IPS-18a (cell line): Measurements from ENCODE around the gene DACH1.

Experiments used
- H3K27ac ChIP-seq: one replicate; pipeline ENCODE4 v1.5.1; 2013; ENCODE audit warnings: low read length
- H3K27me3 ChIP-seq: one replicate; pipeline ENCODE4 v1.6.1; 2013; ENCODE audit warnings: mild to moderate bottlenecking, low read length; ENCODE audit not compliant: control insufficient read depth, insufficient read depth
- H3K36me3 ChIP-seq: one replicate; pipeline ENCODE4 v1.6.1; 2013; ENCODE audit warnings: low read depth, low read length; ENCODE audit not compliant: control insufficient read depth
- H3K4me1 ChIP-seq: one replicate; pipeline ENCODE4 v1.6.1; 2013; ENCODE audit warnings: low read depth, low read length; ENCODE audit not compliant: control insufficient read depth
- H3K4me3 ChIP-seq: one replicate; pipeline ENCODE4 v1.5.1; 2013; ENCODE audit warnings: low read length
- H3K9ac ChIP-seq: one replicate; pipeline ENCODE4 v1.6.1; 2013; ENCODE audit warnings: mild to moderate bottlenecking, low read length, moderate library complexity
- H3K9me3 ChIP-seq: one replicate; pipeline ENCODE4 v1.6.1; 2013; ENCODE audit warnings: low read depth, low read length; ENCODE audit not compliant: control insufficient read depth

Gene DACH1

DNA sequence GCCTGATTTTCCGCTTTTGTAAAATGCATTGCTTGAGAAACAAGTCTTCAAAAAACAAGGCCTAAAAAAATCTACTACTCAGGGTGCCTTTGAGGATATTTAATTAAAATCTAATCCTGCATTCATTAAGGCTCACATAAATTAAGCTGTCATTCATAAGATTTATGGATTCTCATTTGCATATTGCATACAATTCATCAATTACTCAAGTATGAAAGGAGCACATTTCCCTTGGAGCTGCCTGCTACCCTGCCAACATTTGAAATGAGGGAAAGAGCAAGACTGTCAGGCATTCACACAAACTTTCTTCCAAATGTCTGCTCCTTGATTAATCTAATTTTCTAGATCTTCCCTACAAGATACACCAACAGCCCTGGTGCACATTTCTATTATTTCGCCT lies 140.0 kb downstream of the DACH1 start:
- no peak overlapping the region for H3K27ac ChIP-seq
- no peak overlapping the region for H3K9ac ChIP-seq
- H3K36me3 ChIP-seq = no peaks in the 10 kb centered on the region
- H3K27me3 ChIP-seq = no peaks in the 10 kb centered on the region
- H3K4me1 ChIP-seq = peaks cover 26% of the 10 kb centered on the region
- H3K4me3 ChIP-seq = no peak overlapping the region
- H3K9me3 ChIP-seq = no peaks in the 10 kb centered on the region

DNA sequence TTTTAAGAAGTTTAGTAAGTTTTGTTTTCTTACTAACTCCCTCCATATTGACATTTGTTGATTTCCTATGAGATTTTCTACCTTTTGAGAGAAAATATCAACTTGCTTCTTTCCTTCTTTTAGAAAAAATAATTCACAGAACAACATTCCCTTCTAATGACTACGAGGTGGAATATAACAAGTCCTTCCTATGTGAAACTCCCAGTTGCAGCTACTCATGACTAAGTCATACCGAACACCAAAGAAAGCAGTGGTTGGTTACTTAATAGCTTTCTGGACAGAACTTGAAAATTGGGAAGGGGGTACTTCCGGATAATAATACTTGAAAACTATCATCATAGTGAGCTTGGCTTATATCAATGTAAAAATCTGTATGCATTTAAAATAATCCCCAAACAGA lies 144.8 kb downstream of the DACH1 start:
- H3K27ac ChIP-seq = no peak overlapping the region
- no peaks in the 10 kb centered on the region for H3K27me3 ChIP-seq
- no peak overlapping the region for H3K9ac ChIP-seq
- H3K36me3 ChIP-seq = no peaks in the 10 kb centered on the region
- no peak overlapping the region for H3K4me3 ChIP-seq
- no peaks in the 10 kb centered on the region for H3K9me3 ChIP-seq
- H3K4me1 ChIP-seq = peaks cover 9% of the 10 kb centered on the region

DNA sequence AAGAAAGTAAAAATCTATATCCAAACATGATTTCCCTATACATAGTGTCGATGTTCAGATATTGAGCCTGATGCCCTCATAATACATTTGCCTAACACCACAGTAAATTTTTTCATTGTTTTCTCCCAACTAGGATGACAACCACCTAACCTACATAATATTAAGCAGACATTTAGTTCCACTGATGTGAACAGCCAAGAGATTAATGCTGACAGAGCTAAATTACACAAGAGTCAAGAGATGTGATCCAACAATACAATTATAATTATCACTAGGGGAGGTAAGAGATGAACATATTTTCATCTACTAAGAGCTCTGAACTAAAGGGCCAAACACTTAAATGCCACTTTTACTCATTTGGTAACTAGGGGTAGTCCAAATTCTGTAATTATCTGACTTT lies 145.9 kb downstream of the DACH1 start:
- Histone ChIP-seq H3K27me3 (no peaks in the 10 kb centered on the region), H3K9ac (no peak overlapping the region), H3K27ac (no peak overlapping the region), H3K9me3 (no peaks in the 10 kb centered on the region), H3K4me3 (no peak overlapping the region), H3K36me3 (no peaks in the 10 kb centered on the region), H3K4me1 (peaks cover 4% of the 10 kb centered on the region)

DNA sequence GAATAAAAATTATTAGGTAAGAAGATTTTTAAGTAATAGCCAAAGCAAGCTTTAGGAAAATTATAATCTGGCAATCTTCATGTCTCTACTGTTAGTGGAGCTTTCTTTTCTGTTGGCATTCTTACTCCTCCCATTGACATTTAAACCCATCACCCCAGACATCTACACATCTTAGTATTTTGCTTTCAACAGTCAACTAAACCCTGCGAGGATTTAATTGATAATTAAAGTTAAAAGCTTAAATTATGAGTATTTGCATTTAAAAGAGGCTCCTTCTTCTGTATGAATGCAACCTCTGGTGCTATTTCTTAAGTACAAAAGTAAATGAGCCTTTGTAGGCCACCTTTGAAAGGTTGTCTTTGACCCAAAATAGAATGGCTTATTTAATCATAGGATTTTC lies 148.1 kb downstream of the DACH1 start:
- H3K4me1 ChIP-seq = peaks cover 4% of the 10 kb centered on the region
- H3K27me3 ChIP-seq = no peaks in the 10 kb centered on the region
- H3K9ac ChIP-seq = no peak overlapping the region
- no peaks in the 10 kb centered on the region for H3K9me3 ChIP-seq
- no peak overlapping the region for H3K4me3 ChIP-seq
- no peaks in the 10 kb centered on the region for H3K36me3 ChIP-seq
- no peak overlapping the region for H3K27ac ChIP-seq

DNA sequence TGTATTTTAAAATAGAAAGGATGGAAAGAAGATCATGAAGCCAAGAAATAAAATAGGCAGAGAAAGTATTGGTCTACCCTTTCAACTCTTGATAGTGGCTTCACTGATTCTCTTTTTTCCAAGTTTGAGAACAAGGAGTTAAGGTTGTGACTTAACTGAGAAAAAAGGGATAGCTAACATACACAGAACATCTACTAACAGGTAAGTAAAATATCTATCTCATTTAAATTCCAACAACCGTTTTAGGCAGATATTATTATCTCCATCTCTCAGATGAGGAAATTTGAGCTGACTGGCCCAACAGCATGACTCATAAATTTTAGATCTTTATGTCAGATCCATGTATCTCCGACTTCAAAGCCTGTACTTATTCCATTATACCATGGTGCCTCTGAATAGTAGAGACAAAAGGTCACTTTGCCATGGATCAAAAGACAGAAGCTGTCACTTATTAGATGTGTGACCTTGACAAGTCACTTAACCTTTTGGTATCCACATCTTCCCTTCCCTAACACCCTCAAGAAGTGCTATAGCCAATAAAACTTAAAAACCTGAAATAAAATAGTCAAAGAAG lies 152.1 kb downstream of the DACH1 start:
- Histone ChIP-seq H3K4me3 (no peak overlapping the region), H3K27me3 (no peaks in the 10 kb centered on the region), H3K36me3 (no peaks in the 10 kb centered on the region), H3K4me1 (peaks cover 4% of the 10 kb centered on the region), H3K9me3 (no peaks in the 10 kb centered on the region), H3K9ac (no peak overlapping the region), H3K27ac (no peak overlapping the region)

DNA sequence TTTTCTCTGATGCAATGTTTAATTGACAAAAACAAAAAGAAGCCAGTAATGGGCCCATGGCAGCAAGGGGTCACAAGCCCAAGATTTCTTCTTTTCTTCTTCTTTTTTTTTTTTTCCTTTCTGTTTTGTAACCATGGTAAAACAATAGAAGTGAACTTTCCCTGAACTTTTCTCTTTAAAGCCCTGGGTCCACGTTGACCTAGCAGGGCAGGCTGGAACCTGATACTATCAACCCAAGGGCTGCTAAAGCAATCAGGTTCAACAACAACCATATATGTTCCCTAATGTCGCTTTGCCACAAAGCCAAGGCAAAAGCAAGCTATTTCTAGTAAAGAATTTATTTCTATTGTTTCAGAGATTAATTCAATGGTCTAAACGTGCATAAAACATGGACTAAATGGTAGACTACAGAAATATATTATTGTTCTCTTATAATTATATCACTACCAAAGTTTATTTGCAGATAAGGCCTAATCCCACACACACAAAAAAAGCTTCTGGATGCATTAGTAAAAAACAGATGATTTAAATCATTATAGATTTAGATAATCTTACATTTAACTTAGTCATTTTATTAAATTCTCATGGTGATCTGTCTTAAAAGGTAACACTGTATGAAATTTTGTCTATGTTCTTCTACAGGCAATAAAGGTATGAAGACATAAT lies 153.9 kb downstream of the DACH1 start:
- Histone ChIP-seq H3K36me3 (no peaks in the 10 kb centered on the region), H3K27ac (no peak overlapping the region), H3K27me3 (no peaks in the 10 kb centered on the region), H3K4me1 (no peaks in the 10 kb centered on the region), H3K4me3 (no peak overlapping the region), H3K9ac (no peak overlapping the region), H3K9me3 (no peaks in the 10 kb centered on the region)

DNA sequence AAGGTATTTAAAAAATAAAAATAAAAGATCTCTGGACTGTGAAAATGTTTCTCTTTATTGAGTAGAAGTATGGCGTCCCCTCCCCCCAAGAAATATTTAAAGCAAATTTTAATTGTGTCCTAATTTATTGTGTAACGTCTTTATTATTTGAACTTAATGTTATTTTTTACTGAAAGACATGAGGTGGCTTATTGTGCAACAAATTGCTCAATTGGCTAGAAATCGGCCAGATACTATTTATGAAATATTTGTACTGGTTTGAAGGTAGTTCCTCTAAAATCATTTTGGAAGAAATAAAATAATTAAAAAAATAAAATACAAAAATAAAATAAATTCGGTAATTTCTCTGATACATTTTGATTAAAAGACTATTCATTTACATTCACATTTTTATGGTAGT lies 162.3 kb downstream of the DACH1 start:
- no peaks in the 10 kb centered on the region for H3K36me3 ChIP-seq
- H3K4me3 ChIP-seq = no peak overlapping the region
- H3K4me1 ChIP-seq = no peaks in the 10 kb centered on the region
- no peak overlapping the region for H3K9ac ChIP-seq
- no peak overlapping the region for H3K27ac ChIP-seq
- H3K9me3 ChIP-seq = no peaks in the 10 kb centered on the region
- no peaks in the 10 kb centered on the region for H3K27me3 ChIP-seq

DNA sequence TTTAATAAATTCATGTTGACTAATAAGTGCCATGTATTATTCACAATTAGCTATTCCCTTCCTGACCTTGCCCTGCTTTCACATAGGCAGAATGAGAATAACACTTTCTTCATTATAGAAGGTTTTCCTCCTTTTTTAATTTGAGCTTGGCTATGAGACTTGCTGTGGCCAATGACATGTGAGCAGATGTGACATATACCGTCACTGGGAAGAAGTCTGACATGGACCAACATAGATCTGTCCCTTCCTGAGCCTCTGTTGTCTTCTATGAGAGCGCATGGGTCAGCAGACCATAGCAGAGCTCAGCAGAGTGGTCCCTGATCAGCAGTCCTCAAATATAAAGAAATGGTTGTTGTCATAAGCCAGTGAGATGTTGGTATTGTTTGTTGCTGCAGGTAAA lies 163.9 kb downstream of the DACH1 start:
- no peak overlapping the region for H3K9ac ChIP-seq
- no peaks in the 10 kb centered on the region for H3K9me3 ChIP-seq
- no peaks in the 10 kb centered on the region for H3K36me3 ChIP-seq
- no peak overlapping the region for H3K27ac ChIP-seq
- no peaks in the 10 kb centered on the region for H3K27me3 ChIP-seq
- no peaks in the 10 kb centered on the region for H3K4me1 ChIP-seq
- H3K4me3 ChIP-seq = no peak overlapping the region

DNA sequence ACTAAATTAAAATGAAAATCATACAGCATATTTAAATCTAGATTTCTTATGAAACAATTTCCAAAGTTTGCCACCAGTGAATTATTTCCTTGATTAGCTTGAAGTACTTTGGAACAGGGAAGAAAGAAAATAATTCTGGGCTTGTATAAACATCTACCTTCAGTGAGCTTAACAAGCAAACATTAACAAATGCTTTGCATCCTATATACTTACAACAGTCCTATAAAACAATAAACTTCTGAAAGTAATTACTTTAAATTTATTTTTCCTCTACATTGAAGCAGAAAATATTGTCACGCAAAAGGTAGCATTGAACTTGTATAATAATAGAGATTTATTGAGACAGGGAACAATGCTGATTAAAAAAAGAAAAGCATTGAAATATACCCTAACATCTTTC lies 164.8 kb downstream of the DACH1 start:
- no peaks in the 10 kb centered on the region for H3K27me3 ChIP-seq
- H3K36me3 ChIP-seq = no peaks in the 10 kb centered on the region
- no peaks in the 10 kb centered on the region for H3K9me3 ChIP-seq
- H3K27ac ChIP-seq = no peak overlapping the region
- H3K4me3 ChIP-seq = no peak overlapping the region
- H3K4me1 ChIP-seq = no peaks in the 10 kb centered on the region
- no peak overlapping the region for H3K9ac ChIP-seq

DNA sequence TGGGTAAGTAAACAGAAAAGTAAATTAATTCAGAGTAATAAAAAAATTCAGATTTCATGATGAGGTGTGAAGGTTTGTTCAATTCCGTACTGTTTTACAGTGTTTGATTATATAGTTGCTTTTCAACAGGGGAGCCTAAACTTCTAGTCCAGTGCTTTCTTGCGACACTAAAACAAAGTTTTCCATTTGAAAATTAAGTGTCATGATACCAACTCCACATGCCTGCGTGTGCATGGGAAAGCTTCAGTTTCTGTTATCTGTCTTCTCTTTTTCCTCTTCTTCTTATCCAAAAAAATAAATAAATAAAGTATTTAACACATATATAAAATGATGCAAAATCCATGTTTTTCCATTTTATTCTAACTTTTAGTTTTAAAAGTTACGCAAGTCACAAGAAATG lies 165.3 kb downstream of the DACH1 start:
- no peaks in the 10 kb centered on the region for H3K27me3 ChIP-seq
- no peak overlapping the region for H3K9ac ChIP-seq
- H3K9me3 ChIP-seq = no peaks in the 10 kb centered on the region
- H3K36me3 ChIP-seq = no peaks in the 10 kb centered on the region
- H3K27ac ChIP-seq = no peak overlapping the region
- no peak overlapping the region for H3K4me3 ChIP-seq
- no peaks in the 10 kb centered on the region for H3K4me1 ChIP-seq

DNA sequence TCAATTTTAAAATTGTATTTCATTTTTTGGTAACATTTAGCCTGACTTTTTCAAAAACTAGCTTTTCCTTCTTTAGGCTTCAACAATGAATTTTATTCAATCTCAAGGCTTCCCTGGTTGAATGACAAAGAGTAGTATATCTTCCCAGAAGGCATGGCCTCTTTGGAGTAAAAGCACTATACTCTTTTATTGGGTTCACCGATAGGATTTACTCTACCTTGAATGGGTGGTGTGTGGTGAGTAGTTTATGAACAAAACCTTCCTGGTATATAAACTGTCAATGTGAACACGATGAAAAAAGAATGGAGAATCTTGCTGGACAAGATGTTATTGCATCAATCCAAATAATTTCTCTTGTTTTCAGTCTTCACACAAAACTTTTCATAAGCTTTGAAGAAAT lies 167.7 kb downstream of the DACH1 start:
- no peak overlapping the region for H3K4me3 ChIP-seq
- no peaks in the 10 kb centered on the region for H3K4me1 ChIP-seq
- H3K27me3 ChIP-seq = no peaks in the 10 kb centered on the region
- no peak overlapping the region for H3K27ac ChIP-seq
- H3K36me3 ChIP-seq = no peaks in the 10 kb centered on the region
- no peak overlapping the region for H3K9ac ChIP-seq
- H3K9me3 ChIP-seq = no peaks in the 10 kb centered on the region

DNA sequence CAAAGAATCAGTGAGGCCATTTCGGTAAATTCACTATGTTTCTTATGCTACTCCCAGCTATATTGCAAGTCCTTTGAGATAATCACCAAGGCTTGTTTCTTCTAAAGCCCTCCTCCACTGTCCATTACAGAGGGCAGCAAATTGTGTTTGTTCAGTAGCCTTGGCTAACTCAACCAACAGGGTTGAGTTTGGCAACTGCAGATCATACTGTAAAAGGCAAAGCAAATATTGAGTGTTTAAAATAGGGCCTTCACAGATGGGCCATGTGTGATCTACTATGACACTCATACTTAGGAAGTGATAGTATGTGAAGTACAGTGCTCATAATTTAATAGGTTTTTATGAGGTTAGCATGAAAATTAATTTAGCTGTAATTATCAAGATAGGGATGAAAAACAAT lies 171.3 kb downstream of the DACH1 start:
- H3K27me3 ChIP-seq = no peaks in the 10 kb centered on the region
- H3K36me3 ChIP-seq = no peaks in the 10 kb centered on the region
- no peak overlapping the region for H3K4me3 ChIP-seq
- H3K9ac ChIP-seq = no peak overlapping the region
- H3K4me1 ChIP-seq = no peaks in the 10 kb centered on the region
- no peaks in the 10 kb centered on the region for H3K9me3 ChIP-seq
- no peak overlapping the region for H3K27ac ChIP-seq
